Stomach (tissue), 9 donors: ENCODE results near the gene KIF2A. TPM values are rescaled to one million over a fixed set of nuclear protein-coding genes. Genes with fewer than 3 reads are reported as not detected.

ENCODE experiments used
- DNase-seq, 2 donors: peaks; one replicate each; pipeline versions ENCODE4 v3.0.0 to v3.0.0-alpha.2; 2013 to 2019
- H3K27ac ChIP-seq, 5 donors: fragments of 200-600 bp in 4 of 5; sonication (generic) in 4 of 5; one replicate each; pipeline ENCODE4 v1.5.1; 2013 to 2019; ENCODE audit warnings: mild to moderate bottlenecking in 1 of 5, moderate library complexity in 1 of 5
- H3K27me3 ChIP-seq, 3 donors: fragments of 200-600 bp; sonication (generic); one replicate each; pipeline ENCODE4 v1.5.1; 2017 to 2019; ENCODE audit warnings: mixed run types in 1 of 3
- H3K36me3 ChIP-seq, 4 donors: fragments of 200-600 bp; sonication (generic); 1 replicate in 3 of 4; 2 replicates in 1 of 4; pipeline ENCODE4 v1.5.1; 2016 to 2019
- H3K4me1 ChIP-seq, 4 donors: fragments of 200-600 bp; sonication (generic); one replicate each; pipeline ENCODE4 v1.5.1; 2016 to 2019
- H3K4me3 ChIP-seq, 4 donors: fragments of 200-600 bp; sonication (generic) in 3 of 4; one replicate each; pipeline ENCODE4 v1.5.1; 2016 to 2019; ENCODE audit warnings: mild to moderate bottlenecking in 1 of 4
- H3K9me3 ChIP-seq, 4 donors: fragments of 200-600 bp; sonication (generic); one replicate each; pipeline ENCODE4 v1.5.1; 2016 to 2019
- CTCF ChIP-seq, 7 experiments: fragments of 450-650 bp in 4 of 7; fragments of 200-600 bp in 3 of 7; sonication (generic) in 3 of 7; IDR thresholded peaks; one replicate each; pipeline ENCODE4 v1.5.1; 2016 to 2019; ENCODE audit warnings: antibody characterized with exemption in 7 of 7, control low read depth in 2 of 7, mild to moderate bottlenecking in 1 of 7
- EP300 ChIP-seq: sonication (generic); formaldehyde crosslinking; IDR thresholded peaks from one replicate; pipeline ENCODE4 v1.6.1; 2017; ENCODE audit warnings: antibody characterized with exemption
- POLR2A ChIP-seq, 4 donors: fragments of 450-650 bp; IDR thresholded peaks; one replicate each; pipeline ENCODE4 v1.6.1; 2016; ENCODE audit warnings: antibody characterized with exemption in 4 of 4, control low read depth in 2 of 4, mild to moderate bottlenecking in 1 of 4, moderate library complexity in 1 of 4
- POLR2AphosphoS5 ChIP-seq, 3 donors: sonication (generic); formaldehyde crosslinking; IDR thresholded peaks; one replicate each; pipeline ENCODE4 v1.6.1; 2016; ENCODE audit warnings: antibody characterized with exemption in 3 of 3
- WGBS, 5 donors: extraction: QIAGEN DNeasy Blood & Tissue Kit in 3 of 5; methylation state at CpG; one replicate each; pipeline versions ENCODE4 v1.1.5 to v1.1.7; 2013 to 2018; 5-methylcytosine and 5-hydroxymethylcytosine counted together
- intact Hi-C: fragments of 100-400 bp; cut with DNase I; formaldehyde crosslinking; loops from one replicate; pipeline ENCODE4 v1.15.1; 2023; ENCODE audit warnings: low total_unique reads
- polyA plus RNA-seq, 3 donors: library from polyadenylated mRNA; stranded (reverse); fragments of 200-250 nt; gene quantifications; one replicate each; pipeline ENCODE4 v1.2.3, GENCODE V29; 2013
- total RNA-seq, 5 donors: library from RNA; depleted of rRNA; stranded (reverse); fragments of >200 nt; gene quantifications; one replicate each; pipeline versions ENCODE4 v1.1.0 to v1.2.3, GENCODE V29; 2014 to 2016
- donor health status: healthy with polysubstance abuse.
- donor health status: Bipolar disorder and iron deficiency.
- donor health status: healthy.

The KIF2A gene
- total and polyA plus RNA-seq, 8 donors: 2.6 to 61.3 (median 9.9) TPM

GRCh38 chr5:62348723-62349481 lies 42.9 kb downstream of the KIF2A start:
- Histone ChIP-seq H3K4me3 (no peak overlapping the region), H3K36me3 (peaks cover 4 to 61% (median 52%) of the 10 kb centered on the region in 4 donors)
- WGBS, 5 donors: 86 to 100% (median 96%) methylated on average over 1 of the region's 1 CpG

GRCh38 chr5:62354028-62354874 lies 48.2 kb downstream of the KIF2A start:
- H3K9me3 ChIP-seq: no peaks in the 10 kb centered on the region
- no peak overlapping the region for H3K4me3 ChIP-seq
- DNase-seq: peak in 1 of 2 donors; percentile 77
- H3K27ac ChIP-seq: no peak overlapping the region
- no peaks in the 10 kb centered on the region for H3K4me1 ChIP-seq
- no peaks in the 10 kb centered on the region for H3K27me3 ChIP-seq
- TF ChIP-seq EP300 (no peak), POLR2A (IDR thresholded peaks at IDR 0.05) (no peak), POLR2AphosphoS5 (IDR thresholded peaks at IDR 0.05) (no peak), CTCF (IDR thresholded peaks at IDR 0.05) (peak in 4 of 7 experiments; percentile 36 to 60 (median 46))
- intact Hi-C loops: loop anchor here (10.0 kb wide), 1 partner anchor 139 kb away; no protein-coding TSS in a partner anchor
- H3K36me3 ChIP-seq: peaks cover 4 to 80% (median 75%) of the 10 kb centered on the region in 4 donors

More at GRCh38 chr5:62348723-62349481, 42.9 kb downstream of the KIF2A start:
- TF ChIP-seq POLR2AphosphoS5 (IDR thresholded peaks at IDR 0.05) (no peak), CTCF (IDR thresholded peaks at IDR 0.05) (no peak), EP300 (no peak), POLR2A (IDR thresholded peaks at IDR 0.05) (no peak)
- H3K4me1 ChIP-seq: no peaks in the 10 kb centered on the region
- DNase-seq: no peak
- no peaks in the 10 kb centered on the region for H3K9me3 ChIP-seq
- H3K27ac ChIP-seq: no peak overlapping the region
- no peaks in the 10 kb centered on the region for H3K27me3 ChIP-seq
- intact Hi-C loops: no loop called here

DNA sequence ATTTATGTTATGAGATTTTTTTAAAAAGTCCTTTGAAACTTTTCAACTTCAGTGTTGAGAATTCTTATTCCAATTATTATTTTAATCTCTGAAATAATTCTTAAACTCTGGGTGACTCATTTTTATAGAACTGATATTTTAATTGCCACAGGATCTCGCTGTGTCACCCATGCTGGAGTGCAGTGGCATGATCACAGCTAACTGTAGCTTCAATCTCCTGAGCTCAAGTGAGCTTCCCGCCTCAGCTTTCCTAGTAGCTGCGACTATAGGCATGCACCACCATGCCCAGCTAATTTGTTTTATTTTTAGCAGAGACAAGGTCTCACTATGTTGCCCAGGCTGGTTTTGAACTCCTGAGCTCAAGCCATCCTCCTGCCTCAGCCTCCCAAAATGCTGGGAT lies 56.7 kb downstream of the KIF2A start:
- H3K36me3 ChIP-seq: peaks cover 34 to 82% (median 75%) of the 10 kb centered on the region in 4 donors

More for the DNA sequence above, 56.7 kb downstream of the KIF2A start:
- WGBS, 5 donors: 93 to 98% (median 97%) methylated on average over 3 of the region's 3 CpGs
- intact Hi-C loops: no loop called here
- no peak for TF ChIP-seq POLR2AphosphoS5 (IDR thresholded peaks at IDR 0.05)
- TF ChIP-seq CTCF (IDR thresholded peaks at IDR 0.05): no peak
- no peak for TF ChIP-seq POLR2A (IDR thresholded peaks at IDR 0.05)
- no peak for TF ChIP-seq EP300
- Histone ChIP-seq H3K4me3 (no peak overlapping the region), H3K27ac (no peak overlapping the region), H3K27me3 (no peaks in the 10 kb centered on the region), H3K9me3 (no peaks in the 10 kb centered on the region), H3K4me1 (no peaks in the 10 kb centered on the region)
- no peak for DNase-seq
